ENCODE measurements around the gene PTTG1IP. TPM values are rescaled to one million over a fixed set of nuclear protein-coding genes. Genes with fewer than 3 reads are reported as not detected.

The PTTG1IP gene
- total RNA-seq, 1 donor from 2014 or later: 73.9 TPM

DNA sequence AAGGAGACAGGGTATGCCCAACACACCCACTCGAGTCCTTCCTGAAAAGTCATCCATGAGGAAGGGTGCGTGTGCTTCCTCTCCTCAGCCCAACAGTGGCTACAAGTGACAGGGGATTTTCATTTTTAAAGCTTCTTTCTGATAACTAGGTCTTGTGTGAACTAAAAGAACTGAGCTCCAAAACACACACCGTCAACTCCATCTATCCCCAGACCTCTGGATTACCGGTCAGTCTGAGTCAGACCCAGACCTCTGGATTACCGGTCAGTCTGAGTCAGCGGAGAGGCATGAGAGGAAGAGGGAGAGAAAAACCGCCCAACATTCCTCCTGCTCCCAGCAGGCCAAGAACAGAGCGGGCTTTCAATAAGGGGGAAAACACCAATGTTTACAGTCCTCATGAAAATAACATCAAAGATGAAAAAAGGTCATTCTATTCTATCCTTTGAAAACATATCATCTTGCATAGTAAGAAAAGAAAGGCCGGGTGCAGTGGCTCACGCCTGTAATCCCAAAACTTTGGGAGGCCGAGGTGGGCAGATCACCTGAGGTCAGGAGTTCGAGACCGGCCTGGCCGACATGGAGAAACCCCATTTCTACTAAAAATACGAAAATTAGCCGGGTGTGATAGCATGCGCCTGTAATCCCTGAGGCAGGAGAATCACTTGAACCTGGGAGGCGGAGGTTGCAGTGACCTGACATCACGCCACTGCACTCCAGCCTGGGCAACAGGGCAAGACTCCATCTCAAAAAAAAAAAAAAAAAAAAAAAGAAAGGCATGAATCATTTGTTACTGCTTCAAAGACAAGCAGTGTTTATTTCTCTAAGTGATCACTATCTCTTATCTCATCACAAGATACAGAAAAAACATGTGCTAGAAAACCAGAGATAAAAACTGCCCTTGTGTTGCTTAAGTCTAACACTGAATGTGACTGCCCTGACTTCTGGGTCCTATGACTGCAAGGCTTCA, 3.4 kb downstream of the PTTG1IP start:
- ATAC-seq (no peak), DNase-seq (ENCODE audit: low spot score) (no peak)

DNA sequence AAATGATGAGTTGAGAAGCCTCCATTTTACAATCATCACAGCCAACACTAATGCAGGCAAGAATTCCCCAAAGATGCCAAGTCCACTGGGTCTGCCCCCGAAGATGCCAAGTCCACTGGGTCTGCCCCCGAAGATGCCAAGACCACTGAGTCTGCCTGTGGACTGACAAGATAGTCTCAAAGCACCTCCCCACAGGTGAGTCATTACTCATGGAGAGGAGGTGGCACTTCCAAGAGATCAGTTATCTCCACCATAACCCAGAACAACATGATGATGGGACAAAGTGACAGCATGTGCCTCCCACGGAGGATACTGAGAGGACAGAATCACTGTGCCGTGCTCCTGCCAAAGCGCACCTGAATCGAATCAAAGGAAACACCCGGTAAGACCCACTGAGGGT, 4.8 kb downstream of the PTTG1IP start:
- DNase-seq (ENCODE audit: low spot score) (no peak), ATAC-seq (no peak)

- ATAC-seq (no peak), DNase-seq (ENCODE audit: low spot score) (no peak)
These were observed 5.3 kb downstream of the PTTG1IP start for GRCh38 chr21:44867999-44868700.

DNA sequence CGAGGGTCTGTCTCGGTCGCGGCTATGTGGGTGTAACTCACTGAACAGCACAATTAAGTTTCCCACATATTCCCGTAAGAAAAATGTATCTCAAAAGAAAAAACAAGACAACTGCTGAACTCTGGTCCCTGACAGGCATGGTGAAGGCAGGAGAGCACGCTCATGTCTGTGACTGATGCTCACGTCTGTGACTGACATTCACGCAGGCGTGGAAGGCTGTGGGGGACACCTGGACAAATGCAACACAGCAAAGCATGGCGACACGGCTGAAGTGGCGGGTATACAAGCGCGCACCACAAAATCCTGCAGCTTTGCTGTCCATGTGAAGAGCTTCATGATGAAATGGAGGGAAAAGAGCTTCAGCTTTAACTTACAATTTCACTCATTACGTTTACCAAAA, 6.0 kb downstream of the PTTG1IP start:
- DNase-seq (ENCODE audit: low spot score) (no peak), ATAC-seq (no peak)

DNA sequence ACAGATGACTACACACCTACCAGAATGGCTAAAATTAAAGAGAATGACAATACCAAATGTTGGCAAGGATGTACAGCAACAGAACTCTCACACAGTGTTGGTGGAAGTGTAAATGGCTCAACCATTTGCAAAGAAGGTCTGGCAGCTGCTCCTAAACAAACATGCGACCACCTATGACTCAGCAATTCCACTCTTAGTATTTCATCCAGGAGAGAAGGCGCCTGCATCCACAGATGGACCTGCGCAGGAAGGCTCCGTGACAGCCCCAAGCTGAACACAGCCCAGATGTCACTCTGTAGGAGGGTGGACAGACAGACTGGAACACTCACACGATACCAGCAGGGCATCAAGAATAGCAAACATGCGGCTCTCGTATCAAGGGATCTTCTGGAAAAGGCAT, 6.7 kb downstream of the PTTG1IP start:
- ATAC-seq (no peak), DNase-seq (ENCODE audit: low spot score) (no peak)

- DNase-seq (ENCODE audit: low spot score): no peak
- no peak for ATAC-seq
These were observed 7.8 kb downstream of the PTTG1IP start for GRCh38 chr21:44865561-44866280.

DNA sequence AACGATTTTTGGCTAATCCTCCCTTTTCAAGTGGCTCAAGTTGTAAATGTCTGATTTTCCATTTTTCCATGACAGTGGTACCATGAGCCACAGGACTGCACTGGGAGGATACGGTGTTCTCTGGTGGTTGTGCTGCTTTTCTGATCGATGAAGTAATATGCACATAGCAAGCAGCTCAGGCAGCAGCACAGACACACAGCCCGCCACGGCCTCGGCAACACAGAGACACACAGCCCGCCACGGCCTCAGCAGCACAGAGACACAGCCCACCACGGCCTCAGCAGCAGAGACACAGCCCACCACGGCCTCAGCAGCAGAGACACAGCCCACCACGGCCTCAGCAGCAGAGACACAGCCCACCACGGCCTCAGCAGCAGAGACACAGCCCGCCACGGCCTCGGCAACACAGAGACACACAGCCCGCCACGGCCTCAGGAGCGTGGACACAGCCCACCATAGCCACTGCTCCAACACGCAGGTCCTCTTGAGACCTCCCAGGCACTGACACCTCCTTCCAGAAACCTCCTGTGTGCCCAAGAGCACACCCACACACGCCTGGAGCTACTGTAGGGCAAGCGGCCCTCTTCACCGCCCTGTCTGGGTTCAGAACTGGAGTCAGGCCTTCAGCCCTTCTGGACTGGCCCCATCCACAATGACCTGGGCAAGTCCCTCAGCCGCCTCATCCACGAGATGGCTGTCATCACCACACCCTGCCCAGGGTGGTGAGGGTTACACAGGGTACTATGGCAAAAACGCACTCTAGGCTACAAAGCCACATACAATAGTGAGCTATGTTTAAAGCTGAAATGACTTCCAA, 10.4 kb downstream of the PTTG1IP start:
- no peak for DNase-seq (ENCODE audit: low spot score)

DNA sequence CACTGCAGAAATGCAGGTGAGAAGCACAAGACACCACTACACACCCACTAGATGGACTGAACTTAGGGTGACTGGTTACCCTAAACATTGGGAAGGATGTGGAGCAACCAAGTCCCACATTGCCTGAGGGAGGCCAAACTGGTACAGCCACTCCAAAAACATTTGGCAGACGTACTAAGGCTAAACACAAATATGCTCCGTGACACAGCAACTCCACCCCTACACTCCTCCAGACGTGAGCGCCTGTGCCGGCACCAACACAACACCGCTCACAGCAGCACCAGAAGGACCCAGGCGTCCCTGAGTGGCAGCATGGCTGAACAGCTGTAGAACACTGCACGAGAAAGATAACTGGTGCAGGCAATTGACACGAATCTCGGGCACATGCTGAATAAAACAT, 14.7 kb downstream of the PTTG1IP start:
- DNase-seq (ENCODE audit: low spot score) (no peak), ATAC-seq (no peak)

More for the DNA sequence above, 10.4 kb downstream of the PTTG1IP start:
- no peak for ATAC-seq

DNA sequence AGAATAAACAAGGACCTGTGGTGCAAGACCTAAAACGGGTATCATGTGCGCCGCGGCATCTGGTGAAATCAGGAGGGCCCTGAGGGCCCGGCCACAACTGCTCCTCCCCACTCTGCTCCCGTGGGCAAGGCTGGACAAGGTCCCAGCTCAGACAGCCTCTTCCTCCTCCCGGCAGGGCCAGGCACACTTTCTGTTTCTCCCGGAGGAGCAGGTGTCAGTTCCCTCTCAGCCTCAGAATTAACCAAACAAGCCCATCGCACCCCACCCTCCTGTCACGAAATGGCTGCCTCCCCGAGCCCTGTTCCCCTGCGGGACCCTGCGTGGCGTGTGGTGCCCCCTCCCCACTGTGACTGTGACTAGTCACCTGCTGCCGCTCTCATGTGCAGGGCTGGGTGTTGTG, 15.2 kb downstream of the PTTG1IP start:
- DNase-seq (ENCODE audit: low spot score): no peak
- no peak for ATAC-seq

DNA sequence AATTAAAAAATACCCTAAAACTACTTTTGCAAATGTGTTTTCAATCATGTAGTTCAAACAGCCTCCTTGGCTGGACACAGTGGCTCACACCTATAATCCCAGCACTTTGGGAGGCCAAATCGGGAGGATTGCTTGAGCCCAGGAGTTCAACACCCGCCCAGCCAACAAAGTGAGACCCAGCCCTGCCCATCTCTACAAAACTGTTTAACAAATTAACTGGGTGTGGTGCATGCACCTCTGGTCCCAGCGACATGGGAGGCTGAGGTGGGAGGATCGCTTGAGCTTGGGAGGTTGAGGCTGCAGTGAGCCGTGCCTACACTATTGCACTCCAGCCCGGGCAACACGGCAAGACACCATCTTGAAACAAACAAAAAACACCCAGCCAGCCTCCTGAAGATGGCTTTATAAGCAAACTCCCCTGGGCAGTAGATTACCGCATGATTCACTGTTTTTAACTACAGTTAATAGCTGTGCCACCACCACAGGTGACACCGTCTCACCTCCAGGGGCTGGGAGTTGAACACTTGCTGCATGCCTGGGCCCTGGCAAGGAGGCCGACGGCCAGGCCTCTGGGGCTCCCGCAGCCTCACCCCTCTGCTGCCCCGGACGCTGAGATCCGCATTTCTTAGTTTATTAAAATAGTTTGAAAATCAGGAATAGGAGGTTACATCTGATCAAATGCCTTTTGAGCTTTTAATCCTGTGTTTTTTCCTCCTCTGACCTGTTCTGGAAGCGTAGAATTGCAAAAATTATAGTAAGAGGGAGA, 16.2 kb downstream of the PTTG1IP start:
- DNase-seq (ENCODE audit: low spot score) (no peak), ATAC-seq (no peak)

DNA sequence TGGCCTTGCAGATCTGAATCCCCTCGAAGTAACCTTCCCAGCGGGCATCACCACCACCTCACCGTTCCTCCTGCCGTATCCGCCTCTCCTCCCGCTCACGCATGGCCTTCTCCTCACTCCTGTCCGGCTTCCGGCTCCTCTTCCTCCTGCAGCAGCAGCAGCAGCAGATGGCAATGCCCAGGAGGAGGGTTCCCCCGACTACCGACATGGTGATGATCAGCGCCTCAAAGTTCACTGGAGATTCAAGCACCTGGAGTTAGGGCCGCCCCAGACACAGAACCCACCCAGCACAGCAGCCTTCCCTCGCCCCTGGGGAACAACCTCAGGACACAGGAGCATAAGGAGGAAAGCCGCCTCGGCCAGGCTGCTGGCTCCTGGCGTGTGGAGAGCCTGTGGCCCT, 17.4 kb downstream of the PTTG1IP start:
- ATAC-seq: no peak
- no peak for DNase-seq (ENCODE audit: low spot score)

- ATAC-seq (no peak), DNase-seq (ENCODE audit: low spot score) (no peak)
These were observed 17.9 kb downstream of the PTTG1IP start for GRCh38 chr21:44855572-44855971.

DNA sequence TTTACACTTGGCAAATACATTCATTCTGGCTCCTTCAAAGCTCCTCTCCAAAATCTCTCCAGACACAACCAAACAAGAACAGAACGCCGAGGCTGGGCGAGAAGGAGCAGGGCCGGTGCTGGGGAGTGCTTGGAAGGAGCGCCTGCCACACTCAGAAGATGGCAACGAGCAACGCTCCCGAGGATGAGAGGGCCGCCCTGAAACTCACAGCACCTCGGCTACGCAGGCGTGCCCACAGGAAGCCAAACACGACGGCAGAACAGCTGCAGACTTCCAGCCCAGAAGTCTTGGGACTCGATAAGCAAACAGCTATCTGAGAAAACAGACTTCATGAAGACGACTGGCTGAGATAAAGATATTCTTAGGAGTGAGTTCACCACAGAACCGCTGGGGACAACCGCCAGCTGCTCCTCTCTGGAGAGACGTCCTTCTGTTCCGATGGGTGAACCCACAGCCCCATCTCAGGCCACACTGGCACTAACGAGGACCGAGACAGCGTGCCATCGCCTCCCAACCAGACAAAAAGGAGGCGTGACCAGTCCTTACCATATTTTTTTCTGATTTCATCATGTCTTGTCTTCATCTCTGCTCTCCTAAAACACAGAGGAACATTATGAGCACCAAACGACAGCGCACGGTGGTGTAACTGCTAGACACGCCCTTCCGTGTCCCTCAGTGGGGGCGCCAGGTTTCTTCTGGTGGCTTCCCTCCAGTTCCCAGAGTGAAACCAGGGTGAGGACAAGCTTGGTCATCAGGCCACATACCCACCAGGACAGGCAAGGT, 18.6 kb downstream of the PTTG1IP start:
- ATAC-seq (no peak), DNase-seq (ENCODE audit: low spot score) (no peak)

DNA sequence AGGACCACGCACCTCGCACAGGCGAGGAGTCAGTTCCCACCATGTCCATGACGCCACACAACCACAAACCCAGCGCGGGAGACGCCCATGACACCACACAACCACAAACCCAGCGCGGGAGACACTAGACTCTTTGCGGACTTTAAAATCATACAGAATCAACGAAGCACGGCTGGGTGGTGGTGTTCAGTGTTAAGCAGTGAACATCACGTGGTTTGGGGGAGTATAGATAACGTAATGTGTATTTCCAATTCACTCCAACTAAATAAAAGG, 19.2 kb downstream of the PTTG1IP start:
- DNase-seq (ENCODE audit: low spot score) (no peak), ATAC-seq (no peak)

- DNase-seq (ENCODE audit: low spot score) (no peak), ATAC-seq (no peak)
These were observed 19.7 kb downstream of the PTTG1IP start for GRCh38 chr21:44853601-44854390.

DNA sequence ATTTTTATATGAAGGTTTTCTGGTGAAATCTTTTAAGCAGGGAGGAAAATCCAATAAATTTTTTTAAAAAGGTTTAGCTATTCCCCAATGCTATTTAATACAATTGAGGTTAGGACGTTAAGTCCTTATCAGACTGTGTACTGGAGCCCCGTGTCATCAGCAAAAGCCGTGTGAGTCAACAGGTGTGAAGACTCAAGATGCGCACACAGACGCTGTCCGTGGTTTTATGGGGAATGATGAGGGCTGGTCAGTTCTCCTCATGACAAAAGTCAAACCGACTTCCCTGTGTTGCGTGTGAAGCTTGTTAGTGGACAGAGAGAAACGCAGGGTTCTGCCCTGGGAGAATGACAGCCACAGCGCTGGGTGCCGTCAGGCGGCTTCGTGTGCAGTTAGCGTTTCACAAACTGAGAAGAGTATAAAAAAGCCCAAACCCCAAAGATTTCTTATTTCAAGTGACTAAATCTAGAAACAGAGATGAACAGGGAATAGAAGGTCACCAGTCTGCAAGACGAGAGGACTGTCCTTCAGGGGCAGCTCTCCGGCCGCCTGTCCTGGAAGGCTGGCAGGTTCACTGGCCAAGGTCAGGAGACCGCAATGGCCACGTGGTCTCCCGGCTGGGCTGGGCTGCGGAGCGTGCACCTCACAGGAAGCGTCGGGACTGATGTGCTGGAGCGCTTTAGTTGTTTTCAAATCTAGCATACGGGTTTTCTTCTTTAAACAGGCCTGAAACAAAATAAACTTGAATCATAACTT, 22.4 kb downstream of the PTTG1IP start:
- ATAC-seq (peak; percentile 31), DNase-seq (ENCODE audit: low spot score) (no peak)

- DNase-seq (ENCODE audit: low spot score) (no peak), ATAC-seq (no peak)
These were observed 23.2 kb downstream of the PTTG1IP start for GRCh38 chr21:44850208-44850800.
